ENCODE results near the gene DNAJC13. TPM values are rescaled to one million over a fixed set of nuclear protein-coding genes. Genes with fewer than 3 reads are reported as not detected.

Gene DNAJC13
- total RNA-seq, 1 experiment from 2014 or later, result 28.8 TPM

DNA sequence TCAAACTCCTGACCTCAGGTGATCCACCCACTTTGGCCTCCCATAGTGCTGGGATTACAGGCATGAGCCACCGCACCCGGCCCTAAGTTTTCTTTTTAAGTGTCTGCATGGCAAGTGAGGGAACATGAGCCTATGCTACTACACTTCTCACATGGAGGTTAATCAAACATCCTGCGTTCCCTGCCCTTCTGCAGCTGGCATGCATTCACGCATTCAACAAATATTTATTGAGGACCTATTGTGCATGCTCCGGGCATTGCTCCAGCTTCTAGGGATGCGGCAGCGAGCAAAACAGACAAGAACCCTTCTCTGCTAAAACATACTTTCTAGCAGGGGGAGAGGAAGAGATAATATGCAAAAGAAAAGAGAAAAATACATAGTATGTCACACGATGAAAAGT lies 137.1 kb downstream of the DNAJC13 start:
- H3K79me2 ChIP-seq (ENCODE audit: insufficient read depth, low read length), result no peaks in the 10 kb centered on the region
- intact Hi-C loops (cut with micrococcal nuclease), result no loop called here
- no peaks in the 10 kb centered on the region for H3K27me3 ChIP-seq (ENCODE audit: insufficient read depth, low read length)
- H3K27ac ChIP-seq (ENCODE audit: low read depth, low read length), result no peak overlapping the region
- no peak for TF ChIP-seq RAD21 (IDR thresholded peaks at IDR 0.05; ENCODE audit: low read depth)
- TF ChIP-seq TCF7L2 (IDR thresholded peaks at IDR 0.05; ENCODE audit: borderline replicate concordance, extremely low read depth, insufficient read depth, insufficient read length), result no peak
- no peak for TF ChIP-seq ELF1 (IDR thresholded peaks at IDR 0.05; ENCODE audit: borderline replicate concordance, low read depth)
- TF ChIP-seq EZH2 (IDR thresholded peaks at IDR 0.05), result no peak
- TF ChIP-seq EGR1 (IDR thresholded peaks at IDR 0.05; ENCODE audit: low read depth), result no peak
- no peak for TF ChIP-seq ZFX (IDR thresholded peaks at IDR 0.05)
- TF ChIP-seq REST (IDR thresholded peaks at IDR 0.05; ENCODE audit: low read depth), result no peak
- no peak for ATAC-seq
- RAD21 ChIA-PET (ENCODE audit: low non-redundant PET in 1 of 2, low total read pairs in 2 of 2, uncharacterized antibody in 2 of 2, unreplicated experiment in 2 of 2), result no interaction called here
- H3K9me2 ChIP-seq (ENCODE audit: insufficient read depth), result no peaks in the 10 kb centered on the region
- H3K4me2 ChIP-seq (ENCODE audit: low read length), result no peak overlapping the region
- POLR2A ChIA-PET, result no interaction called here
- H3K4me3 ChIP-seq (replicated peaks in 1 of 2; ENCODE audit: low read depth in 1 of 2, low read length in 2 of 2), result no peak overlapping the region
- H3K36me3 ChIP-seq (ENCODE audit: control insufficient read depth in 1 of 2, insufficient read depth in 2 of 2, low read length in 2 of 2), result no peaks in the 10 kb centered on the region
- no peaks in the 10 kb centered on the region for H4K20me1 ChIP-seq (ENCODE audit: insufficient read depth)
- DNase-seq (ENCODE audit: low read depth, low spot score), result no peak
- H2AFZ ChIP-seq (ENCODE audit: low read depth, low read length, poor library complexity, severe bottlenecking), result no peak overlapping the region
- H3K9ac ChIP-seq (ENCODE audit: low read length), result no peak overlapping the region
- CTCF ChIA-PET, result no interaction called here
- H3K9me3 ChIP-seq (ENCODE audit: control insufficient read depth in 1 of 2, insufficient read depth in 1 of 2, low read depth in 1 of 2, low read length in 2 of 2), result no peaks in the 10 kb centered on the region
- H3K4me1 ChIP-seq (ENCODE audit: control insufficient read depth in 1 of 2, insufficient read depth in 2 of 2, low read length in 2 of 2), result peaks cover 0 to 9% of the 10 kb centered on the region in 2 experiments; a peak in 2 of 4 replicates
- BruUV-seq (replicated peaks), result no TSS peak
